Vagina (tissue), 2 donors: ENCODE data around the gene KLHDC8A. TPM values are rescaled to one million over a fixed set of nuclear protein-coding genes. Genes with fewer than 3 reads are reported as not detected.

Source experiments
- DNase-seq, 2 donors: peaks; one replicate each; pipeline ENCODE4 v3.0.0-alpha.2; 2017; ENCODE audit errors: extremely low spot score in 2 of 2
- H3K27ac ChIP-seq: fragments of 200-600 bp; sonication (generic); one replicate; pipeline ENCODE4 v1.5.1; 2019
- H3K27me3 ChIP-seq: fragments of 200-600 bp; sonication (generic); one replicate; pipeline ENCODE4 v1.5.1; 2019
- H3K36me3 ChIP-seq, 2 donors: fragments of 200-600 bp; sonication (generic); one replicate each; pipeline ENCODE4 v1.5.1; 2017 to 2019
- H3K4me1 ChIP-seq: fragments of 200-600 bp; sonication (generic); one replicate; pipeline ENCODE4 v1.5.1; 2019
- H3K4me3 ChIP-seq, 2 donors: fragments of 200-600 bp; sonication (generic); 1 replicate in 1 of 2; 2 replicates in 1 of 2; pipeline ENCODE4 v1.5.1; 2016 to 2019
- H3K9me3 ChIP-seq: fragments of 200-600 bp; sonication (generic); one replicate; pipeline ENCODE4 v1.5.1; 2019
- CTCF ChIP-seq, 3 experiments: fragments of 450-650 bp in 2 of 3; fragments of 200-600 bp in 1 of 3; sonication (generic) in 1 of 3; IDR thresholded peaks; one replicate each; pipeline ENCODE4 v1.5.1; 2017 to 2019; ENCODE audit warnings: antibody characterized with exemption in 3 of 3, mild to moderate bottlenecking in 2 of 3, moderate library complexity in 2 of 3
- POLR2A ChIP-seq, 2 donors: fragments of 450-650 bp; IDR thresholded peaks; one replicate each; pipeline ENCODE4 v1.6.1; 2017; ENCODE audit warnings: antibody characterized with exemption in 2 of 2, mild to moderate bottlenecking in 2 of 2, moderate library complexity in 2 of 2
- POLR2AphosphoS5 ChIP-seq, 2 donors: sonication (generic); formaldehyde crosslinking; IDR thresholded peaks; one replicate each; pipeline ENCODE4 v1.9.0; 2017; ENCODE audit warnings: antibody characterized with exemption in 2 of 2, mild to moderate bottlenecking in 2 of 2, low read depth in 1 of 2; ENCODE audit not compliant: insufficient read depth in 1 of 2
- intact Hi-C: fragments of 100-400 bp; cut with DNase I; formaldehyde crosslinking; loops from one replicate; pipeline ENCODE4 v1.15.1; 2023
- total RNA-seq: library from RNA; depleted of rRNA; stranded (reverse); fragments of >200 nt; gene quantifications from one replicate; pipeline ENCODE4 v1.2.3, GENCODE V29; 2016

Gene KLHDC8A
- total RNA-seq, 1 donor from 2014 or later, result not detected

GRCh38 chr1:205315008-205315618 lies 41.6 kb downstream of the KLHDC8A start:
- no peaks in the 10 kb centered on the region for H3K27me3 ChIP-seq
- no peaks in the 10 kb centered on the region for H3K36me3 ChIP-seq
- H3K4me1 ChIP-seq, result peaks cover 56% of the 10 kb centered on the region
- no peak for TF ChIP-seq CTCF (IDR thresholded peaks at IDR 0.05)
- no peak for TF ChIP-seq POLR2AphosphoS5 (IDR thresholded peaks at IDR 0.05; ENCODE audit: insufficient read depth in 1 of 2, low read depth in 1 of 2)
- no peak for TF ChIP-seq POLR2A (IDR thresholded peaks at IDR 0.05)
- no peak for DNase-seq
- H3K4me3 ChIP-seq, result no peak overlapping the region
- no peak overlapping the region for H3K27ac ChIP-seq
- intact Hi-C loops, result no loop called here
- H3K9me3 ChIP-seq, result no peaks in the 10 kb centered on the region

GRCh38 chr1:205313563-205314308 lies 43.0 kb downstream of the KLHDC8A start:
- no peak for TF ChIP-seq CTCF (IDR thresholded peaks at IDR 0.05)
- peak in 1 of 2 donors; percentile 46 for TF ChIP-seq POLR2AphosphoS5 (IDR thresholded peaks at IDR 0.05; ENCODE audit: insufficient read depth in 1 of 2, low read depth in 1 of 2)
- Histone ChIP-seq H3K4me1 (peaks cover 42% of the 10 kb centered on the region), H3K27ac (peak overlapping the region; percentile 44), H3K9me3 (no peaks in the 10 kb centered on the region), H3K36me3 (no peaks in the 10 kb centered on the region), H3K4me3 (no peak overlapping the region), H3K27me3 (no peaks in the 10 kb centered on the region)
- no peak for DNase-seq
- intact Hi-C loops, result no loop called here

- Histone ChIP-seq H3K9me3 (no peaks in the 10 kb centered on the region), H3K27me3 (no peaks in the 10 kb centered on the region), H3K4me3 (no peak overlapping the region), H3K27ac (peak overlapping the region; percentile 44), H3K4me1 (peaks cover 35% of the 10 kb centered on the region), H3K36me3 (peaks cover 0 to 4% of the 10 kb centered on the region in 2 donors)
- intact Hi-C loops, result no loop called here
- no peak for TF ChIP-seq POLR2A (IDR thresholded peaks at IDR 0.05)
- TF ChIP-seq CTCF (IDR thresholded peaks at IDR 0.05), result no peak
- DNase-seq, result no peak
Observed at GRCh38 chr1:205312866-205313562, 43.7 kb downstream of the KLHDC8A start.

GRCh38 chr1:205310976-205311704 lies 45.6 kb downstream of the KLHDC8A start:
- TF ChIP-seq POLR2A (IDR thresholded peaks at IDR 0.05) (no peak), POLR2AphosphoS5 (IDR thresholded peaks at IDR 0.05; ENCODE audit: insufficient read depth in 1 of 2, low read depth in 1 of 2) (no peak), CTCF (IDR thresholded peaks at IDR 0.05) (no peak)
- Histone ChIP-seq H3K27ac (no peak overlapping the region), H3K36me3 (peaks cover 0 to 15% of the 10 kb centered on the region in 2 donors), H3K27me3 (no peaks in the 10 kb centered on the region), H3K4me3 (no peak overlapping the region), H3K4me1 (peaks cover 16% of the 10 kb centered on the region), H3K9me3 (no peaks in the 10 kb centered on the region)
- intact Hi-C loops, result no loop called here
- DNase-seq, result no peak
